ENCODE results near the gene LRRC26. TPM values are rescaled to one million over a fixed set of nuclear protein-coding genes. Genes with fewer than 3 reads are reported as not detected.
"Not testable (repeated sequence)": the region's sequence is repeated elsewhere in the genome, so short reads cannot be mapped to it uniquely, and the experiment has no call there.

The LRRC26 gene
- total and polyA plus RNA-seq, 2 donors (not counting 3 experiments of a cell fraction or from before 2014, with no cell fraction given) = 0.08 TPM; not detected in 1

DNA sequence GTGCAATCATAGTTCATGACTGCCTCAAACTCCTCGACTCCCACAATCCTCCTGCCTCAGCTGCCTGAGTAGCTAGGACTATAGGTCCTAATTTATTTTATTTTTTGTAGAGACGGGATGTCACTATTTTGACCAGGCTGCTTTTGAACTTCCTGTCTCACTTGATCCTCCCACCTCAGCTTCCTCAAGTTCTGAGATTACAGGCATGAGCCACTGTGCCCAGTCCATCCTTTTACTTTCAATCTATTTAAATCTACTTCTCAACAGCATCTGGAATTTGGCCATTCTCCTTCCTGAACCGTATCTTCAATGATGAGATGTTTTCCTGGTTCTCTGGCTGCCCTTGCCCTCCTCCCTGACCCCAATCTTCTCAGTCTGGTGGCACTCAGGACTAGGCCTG lies 43.1 kb downstream of the LRRC26 start:
- FAIRE-seq = peak; percentile 44
- Histone ChIP-seq H3K4me3 (replicated peaks in 1 of 3; ENCODE audit: insufficient read depth in 1 of 3, low read depth in 1 of 3, low read length in 3 of 3) (peak overlapping the region in 1 of 3 experiments; percentile 17), H3K4me1 (ENCODE audit: control insufficient read depth, extremely low read depth, insufficient read depth, low read length) (peaks cover 26% of the 10 kb centered on the region), H3K27me3 (ENCODE audit: control insufficient read depth in 2 of 2, insufficient read depth in 2 of 2, low read length in 2 of 2) (no peaks in the 10 kb centered on the region), H3K9ac (replicated peaks; ENCODE audit: extremely low read depth, insufficient read depth, low read length) (no peak overlapping the region), H3K36me3 (ENCODE audit: control insufficient read depth in 2 of 2, extremely low read depth in 1 of 2, insufficient read depth in 2 of 2, low read length in 2 of 2) (no peaks in the 10 kb centered on the region), H3K4me2 (ENCODE audit: insufficient read depth, low read length) (peak overlapping the region; percentile 68), H3K9me3 (replicated peaks; ENCODE audit: control insufficient read depth, insufficient read depth, low read length) (no peaks in the 10 kb centered on the region), H3K27ac (ENCODE audit: insufficient read depth, low read depth, low read length) (peak overlapping the region; percentile 38), H2AFZ (ENCODE audit: low read depth, low read length) (no peak overlapping the region), H3K9me1 (replicated peaks; ENCODE audit: control insufficient read depth, extremely low read depth, insufficient read depth, low read length) (no peaks in the 10 kb centered on the region), H4K20me1 (replicated peaks; ENCODE audit: control insufficient read depth, extremely low read depth, insufficient read depth, low read length) (no peaks in the 10 kb centered on the region), H3K79me2 (ENCODE audit: control insufficient read depth, insufficient read depth, low read length) (peaks cover 20% of the 10 kb centered on the region)
- no peak for DNase-seq (ENCODE audit: low read depth, low spot score)
- ChIA-PET POLR2A (no interaction called here), CTCF (interaction anchor here (1.0 to 1.6 kb wide), 4 partner anchors 24 to 110 kb away, joined by 3 to 6 read pairs (median 4); partner anchors contain the start of gene RNF224)
- no TSS peak for BruUV-seq (replicated peaks)
- dilution Hi-C loops (cut with MboI; ENCODE audit: extremely low pct_ligation_motif_present, low sequenced_read_pairs) = no loop called here
- intact Hi-C loops (cut with micrococcal nuclease) = no loop called here
- TF ChIP-seq CTCF (IDR thresholded peaks at IDR 0.05; ENCODE audit: extremely low read depth in 1 of 2, insufficient read depth in 1 of 2, low read depth in 1 of 2, low read length in 2 of 2) (no peak), EZH2 (IDR thresholded peaks at IDR 0.05; ENCODE audit: borderline replicate concordance, low read depth, low read length, severe bottlenecking) (no peak), FOS (IDR thresholded peaks at IDR 0.05; ENCODE audit: borderline replicate concordance, insufficient read depth, low read length) (no peak), POLR2A (IDR thresholded peaks at IDR 0.05; ENCODE audit: low read depth, low read length) (no peak), JUN (IDR thresholded peaks at IDR 0.05; ENCODE audit: borderline replicate concordance, insufficient read depth, insufficient read length, low read depth) (no peak), GATA2 (IDR thresholded peaks at IDR 0.05; ENCODE audit: insufficient read depth, insufficient read length, low read depth, low read length) (no peak), POLR2AphosphoS5 (IDR thresholded peaks at IDR 0.05; ENCODE audit: insufficient read depth, low read depth, low read length) (no peak), MYC (IDR thresholded peaks at IDR 0.05; ENCODE audit: low read depth, low read length) (no peak)
- TF ChIP-seq, protein P1, sequence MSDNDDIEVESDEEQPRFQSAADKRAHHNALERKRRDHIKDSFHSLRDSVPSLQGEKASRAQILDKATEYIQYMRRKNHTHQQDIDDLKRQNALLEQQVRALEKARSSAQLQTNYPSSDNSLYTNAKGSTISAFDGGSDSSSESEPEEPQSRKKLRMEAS (IDR thresholded peaks at IDR 0.05; ENCODE audit: insufficient read depth, insufficient read length) = no peak

GRCh38 chr9:137123952-137124462 lies 45.8 kb downstream of the LRRC26 start:
- H3K4me2 ChIP-seq (ENCODE audit: insufficient read depth, low read length); intact Hi-C loops (cut with micrococcal nuclease); H3K27me3 ChIP-seq (ENCODE audit: control insufficient read depth in 2 of 2, insufficient read depth in 2 of 2, low read length in 2 of 2); H3K9me1 ChIP-seq (replicated peaks; ENCODE audit: control insufficient read depth, extremely low read depth, insufficient read depth, low read length); H3K9ac ChIP-seq (replicated peaks; ENCODE audit: extremely low read depth, insufficient read depth, low read length); H3K27ac ChIP-seq (ENCODE audit: insufficient read depth, low read depth, low read length); H3K36me3 ChIP-seq (ENCODE audit: control insufficient read depth in 2 of 2, extremely low read depth in 1 of 2, insufficient read depth in 2 of 2, low read length in 2 of 2); dilution Hi-C loops (cut with MboI; ENCODE audit: extremely low pct_ligation_motif_present, low sequenced_read_pairs); BruUV-seq (replicated peaks); H2AFZ ChIP-seq (ENCODE audit: low read depth, low read length); H3K4me3 ChIP-seq (replicated peaks in 1 of 3; ENCODE audit: insufficient read depth in 1 of 3, low read depth in 1 of 3, low read length in 3 of 3); H4K20me1 ChIP-seq (replicated peaks; ENCODE audit: control insufficient read depth, extremely low read depth, insufficient read depth, low read length); FAIRE-seq; H3K9me3 ChIP-seq (replicated peaks; ENCODE audit: control insufficient read depth, insufficient read depth, low read length); POLR2A ChIA-PET; DNase-seq (ENCODE audit: low read depth, low spot score): not testable (repeated sequence)
- Histone ChIP-seq H3K79me2 (ENCODE audit: control insufficient read depth, insufficient read depth, low read length) (peaks cover 18% of the 10 kb centered on the region), H3K4me1 (ENCODE audit: control insufficient read depth, extremely low read depth, insufficient read depth, low read length) (peaks cover 21% of the 10 kb centered on the region)
- CTCF ChIA-PET = interaction anchor here (0.6 to 4.0 kb wide), 3 partner anchors 9 to 113 kb away, joined by 4 to 20 read pairs (median 6); partner anchors contain the start of gene RNF224

Data from endothelial cell of umbilical vein (primary cell).